NT2/D1 (cell line): ENCODE measurements around the gene CACNA2D1.

Source experiments
- SUZ12 ChIP-seq: IDR thresholded peaks from 2 replicates; pipeline ENCODE4 v1.6.1; 2011; ENCODE audit not compliant: insufficient read length, insufficient read depth; ENCODE audit errors: extremely low read depth
- YY1 ChIP-seq: IDR thresholded peaks from 2 replicates; pipeline ENCODE4 v1.6.1; 2011; ENCODE audit not compliant: insufficient read length, insufficient read depth
- ZNF274 ChIP-seq: IDR thresholded peaks from 2 replicates; pipeline ENCODE4 v1.6.1; 2011; ENCODE audit warnings: mild to moderate bottlenecking, low read depth, low read length

- TF ChIP-seq ZNF274, result no peak
- TF ChIP-seq SUZ12, result no peak
- TF ChIP-seq YY1, result no peak
Observed at GRCh38 chr7:82404652-82405051, 38.9 kb downstream of the CACNA2D1 start.
